ENCODE data around the gene CGB5. TPM values are rescaled to one million over a fixed set of nuclear protein-coding genes. Genes with fewer than 3 reads are reported as not detected.
"Not testable (repeated sequence)": the region's sequence is repeated elsewhere in the genome, so short reads cannot be mapped to it uniquely, and the experiment has no call there.

The CGB5 gene
- total RNA-seq, 1 experiment from 2014 or later, result not detected

GRCh38 chr19:49025088-49025487, 18.6 kb upstream of the CGB5 start:
- peaks cover 15% of the 10 kb centered on the region for H3K4me1 Mint-ChIP-seq (ENCODE audit: insufficient read depth, unreplicated experiment)
- H3K36me3 Mint-ChIP-seq (ENCODE audit: insufficient read depth, unreplicated experiment); BruUV-seq (replicated peaks); POLR2A ChIA-PET; H3K4me3 Mint-ChIP-seq (ENCODE audit: unreplicated experiment); DNase-seq (ENCODE audit: unreplicated experiment); H3K9me3 Mint-ChIP-seq (ENCODE audit: unreplicated experiment); H3K27me3 Mint-ChIP-seq (ENCODE audit: insufficient read depth, unreplicated experiment); CTCF ChIA-PET; H3K27ac Mint-ChIP-seq (ENCODE audit: low read depth, unreplicated experiment); intact Hi-C loops (cut with micrococcal nuclease): not testable (repeated sequence)

GRCh38 chr19:49025599-49025998, 18.0 kb upstream of the CGB5 start:
- peaks cover 15% of the 10 kb centered on the region for H3K4me1 Mint-ChIP-seq (ENCODE audit: insufficient read depth, unreplicated experiment)
- H3K4me3 Mint-ChIP-seq (ENCODE audit: unreplicated experiment); H3K9me3 Mint-ChIP-seq (ENCODE audit: unreplicated experiment); intact Hi-C loops (cut with micrococcal nuclease); POLR2A ChIA-PET; H3K36me3 Mint-ChIP-seq (ENCODE audit: insufficient read depth, unreplicated experiment); CTCF ChIA-PET; BruUV-seq (replicated peaks); H3K27me3 Mint-ChIP-seq (ENCODE audit: insufficient read depth, unreplicated experiment); DNase-seq (ENCODE audit: unreplicated experiment); H3K27ac Mint-ChIP-seq (ENCODE audit: low read depth, unreplicated experiment): not testable (repeated sequence)

GRCh38 chr19:49028686-49029085, 15.0 kb upstream of the CGB5 start:
- H3K27me3 Mint-ChIP-seq (ENCODE audit: insufficient read depth, unreplicated experiment); H3K27ac Mint-ChIP-seq (ENCODE audit: low read depth, unreplicated experiment); H3K4me3 Mint-ChIP-seq (ENCODE audit: unreplicated experiment); H3K36me3 Mint-ChIP-seq (ENCODE audit: insufficient read depth, unreplicated experiment); intact Hi-C loops (cut with micrococcal nuclease); BruUV-seq (replicated peaks); CTCF ChIA-PET; DNase-seq (ENCODE audit: unreplicated experiment); POLR2A ChIA-PET; H3K4me1 Mint-ChIP-seq (ENCODE audit: insufficient read depth, unreplicated experiment); H3K9me3 Mint-ChIP-seq (ENCODE audit: unreplicated experiment): not testable (repeated sequence)

GRCh38 chr19:49029749-49030148, 13.9 kb upstream of the CGB5 start:
- DNase-seq (ENCODE audit: unreplicated experiment); H3K27ac Mint-ChIP-seq (ENCODE audit: low read depth, unreplicated experiment); H3K4me1 Mint-ChIP-seq (ENCODE audit: insufficient read depth, unreplicated experiment); H3K4me3 Mint-ChIP-seq (ENCODE audit: unreplicated experiment); H3K9me3 Mint-ChIP-seq (ENCODE audit: unreplicated experiment); POLR2A ChIA-PET; H3K27me3 Mint-ChIP-seq (ENCODE audit: insufficient read depth, unreplicated experiment); intact Hi-C loops (cut with micrococcal nuclease); BruUV-seq (replicated peaks); H3K36me3 Mint-ChIP-seq (ENCODE audit: insufficient read depth, unreplicated experiment): not testable (repeated sequence)
- CTCF ChIA-PET, result interaction anchor here (0.6 to 0.7 kb wide), 2 partner anchors 28 to 1274 kb away, joined by 3 read pairs; partner anchors contain the start of gene CGB7

GRCh38 chr19:49030323-49030722, 13.3 kb upstream of the CGB5 start:
- H3K4me1 Mint-ChIP-seq (ENCODE audit: insufficient read depth, unreplicated experiment); DNase-seq (ENCODE audit: unreplicated experiment); H3K9me3 Mint-ChIP-seq (ENCODE audit: unreplicated experiment); H3K4me3 Mint-ChIP-seq (ENCODE audit: unreplicated experiment); BruUV-seq (replicated peaks); H3K36me3 Mint-ChIP-seq (ENCODE audit: insufficient read depth, unreplicated experiment); intact Hi-C loops (cut with micrococcal nuclease); H3K27me3 Mint-ChIP-seq (ENCODE audit: insufficient read depth, unreplicated experiment); H3K27ac Mint-ChIP-seq (ENCODE audit: low read depth, unreplicated experiment); POLR2A ChIA-PET: not testable (repeated sequence)
- CTCF ChIA-PET, result interaction anchor here (0.6 to 0.7 kb wide), 2 partner anchors 27 to 1275 kb away, joined by 3 read pairs; partner anchors contain the start of gene CGB7

- BruUV-seq (replicated peaks); H3K27ac Mint-ChIP-seq (ENCODE audit: low read depth, unreplicated experiment); POLR2A ChIA-PET; H3K36me3 Mint-ChIP-seq (ENCODE audit: insufficient read depth, unreplicated experiment); H3K4me1 Mint-ChIP-seq (ENCODE audit: insufficient read depth, unreplicated experiment); H3K9me3 Mint-ChIP-seq (ENCODE audit: unreplicated experiment); H3K27me3 Mint-ChIP-seq (ENCODE audit: insufficient read depth, unreplicated experiment); intact Hi-C loops (cut with micrococcal nuclease); CTCF ChIA-PET; DNase-seq (ENCODE audit: unreplicated experiment); H3K4me3 Mint-ChIP-seq (ENCODE audit: unreplicated experiment): not testable (repeated sequence)
- peak; percentile 42 for TF ChIP-seq CTCF (IDR thresholded peaks at IDR 0.05; ENCODE audit: unreplicated experiment)
Measured at GRCh38 chr19:49031642-49032301, 11.9 kb upstream of the CGB5 start, which contains the start of gene CGB2. TSS of gene CGB2 (plus strand) at chr19:49031890. CDS start at chr19:49032096, 206 bp downstream.
